Epidermal melanocyte (primary cell): ENCODE results near the gene FOXK1.
A peak's percentile ranks its signal among the peaks of the same experiment; 100 is the strongest.

Experiments
- DNase-seq: peaks from one replicate; pipeline ENCODE4 v3.0.0; 2011; ENCODE audit warnings: low spot score; ENCODE audit not compliant: insufficient read length

Gene FOXK1

DNA sequence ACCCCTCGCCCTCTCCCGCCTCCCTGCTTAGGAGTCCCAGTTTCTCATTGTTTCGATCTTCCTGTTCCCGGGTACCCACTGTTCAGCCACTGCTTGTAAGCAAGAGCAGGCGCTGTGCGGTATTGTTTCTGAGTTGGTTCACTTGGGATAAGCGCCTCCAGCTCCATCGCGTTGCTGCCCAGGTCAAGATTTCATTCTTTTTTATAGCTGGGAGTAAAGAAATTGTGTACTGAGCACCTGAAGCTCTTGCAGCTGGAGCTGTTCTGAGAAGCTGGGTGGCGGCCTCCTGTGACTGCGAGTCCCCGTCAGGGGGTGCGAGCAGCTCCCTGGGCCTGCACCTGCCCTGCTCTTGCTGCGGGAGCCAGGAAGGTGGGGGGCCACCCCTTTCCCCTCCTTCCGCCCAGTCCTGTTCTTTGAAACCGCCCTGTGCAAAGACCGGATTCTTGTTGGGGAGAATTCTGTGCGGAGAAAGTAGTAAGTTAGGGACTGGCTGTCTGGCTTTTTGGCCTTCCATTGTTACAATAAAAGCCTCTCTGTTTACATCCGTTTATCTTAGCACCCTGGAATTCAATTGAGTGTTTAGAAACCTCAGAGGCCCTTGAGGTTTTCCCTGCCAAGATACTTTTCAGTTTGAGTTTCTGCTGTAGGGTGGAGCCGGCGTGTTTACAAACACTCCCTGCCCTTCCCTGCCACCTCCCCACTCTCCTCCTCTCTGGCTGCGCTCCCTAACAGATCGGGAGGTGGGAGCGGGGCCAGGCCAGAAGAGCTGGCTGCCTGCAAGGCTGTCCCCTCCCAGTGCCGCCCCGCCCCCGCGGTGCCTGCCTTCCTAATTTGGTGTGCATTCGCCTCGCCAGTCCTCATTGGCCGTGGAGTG lies 62.5 kb downstream of the FOXK1 start:
- peak; percentile 98 for DNase-seq

- DNase-seq = no peak
Measured at GRCh38 chr7:4745265-4745919, 63.3 kb downstream of the FOXK1 start.

DNA sequence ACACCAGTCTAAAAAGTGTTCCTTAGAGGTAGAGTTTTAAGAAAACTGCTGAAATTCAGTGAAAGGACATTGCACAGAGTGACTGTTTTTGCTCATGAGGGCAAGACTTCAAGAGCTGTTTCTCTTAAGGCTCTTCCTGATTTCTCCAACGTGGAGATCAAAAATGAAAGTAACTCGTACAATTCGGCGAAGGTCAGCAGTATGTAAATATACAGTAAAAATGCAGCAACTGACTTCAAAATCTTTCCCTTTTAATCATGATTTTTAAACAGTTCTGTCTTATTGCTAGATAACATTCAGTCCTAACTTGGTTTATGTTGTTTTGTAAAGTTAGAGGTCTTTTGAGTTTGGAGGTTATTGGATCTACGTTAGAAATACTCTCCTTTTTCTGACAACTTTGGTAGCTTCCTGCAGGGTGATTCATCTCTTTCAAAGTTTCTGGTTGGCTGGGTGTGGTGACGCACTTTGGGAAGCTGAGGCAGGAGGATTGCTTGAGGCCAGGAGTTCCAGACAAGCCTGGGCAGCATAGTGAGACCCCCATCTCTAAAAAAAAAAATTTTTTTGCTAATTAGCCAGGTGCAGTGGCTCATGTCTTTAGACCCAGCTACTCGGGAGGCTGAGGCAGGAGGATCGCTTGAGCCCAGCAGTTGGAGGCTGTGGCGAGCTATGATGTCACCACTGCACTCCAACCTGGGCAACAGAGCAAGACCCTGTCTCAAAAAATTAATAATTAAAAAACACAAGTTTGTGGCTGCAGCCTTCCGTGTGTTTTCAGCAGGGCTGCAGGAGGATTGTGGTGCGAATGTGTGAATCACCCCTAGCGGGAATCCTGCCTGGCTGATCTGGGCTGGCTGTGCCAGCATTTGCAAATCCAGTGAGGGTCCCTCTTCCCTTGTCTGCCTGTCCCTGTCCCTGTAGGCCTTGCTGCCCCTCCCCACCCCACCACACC lies 64.2 kb downstream of the FOXK1 start:
- DNase-seq = no peak

DNA sequence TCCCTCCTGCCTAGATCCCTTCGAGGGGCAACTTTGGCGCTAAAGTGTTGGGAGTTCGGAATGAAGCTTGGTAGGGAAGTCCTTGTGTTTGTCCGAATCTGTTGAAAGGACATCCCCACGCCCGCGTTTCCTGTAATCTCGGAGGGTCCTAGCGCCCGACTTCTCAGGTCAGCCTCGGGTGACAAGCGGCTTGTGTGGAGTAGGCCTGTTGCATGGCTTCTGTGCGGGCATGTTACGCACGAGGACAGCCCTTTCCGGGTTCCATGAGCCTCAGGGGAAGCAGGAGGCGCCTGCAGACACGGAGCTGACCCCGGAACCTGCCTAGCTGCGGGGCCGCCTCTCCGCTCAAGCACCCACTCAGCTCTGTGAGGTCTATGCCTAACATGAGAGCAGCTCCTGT lies 64.9 kb downstream of the FOXK1 start:
- no peak for DNase-seq

- no peak for DNase-seq
Measured at GRCh38 chr7:4747746-4748145, 65.7 kb downstream of the FOXK1 start.

DNA sequence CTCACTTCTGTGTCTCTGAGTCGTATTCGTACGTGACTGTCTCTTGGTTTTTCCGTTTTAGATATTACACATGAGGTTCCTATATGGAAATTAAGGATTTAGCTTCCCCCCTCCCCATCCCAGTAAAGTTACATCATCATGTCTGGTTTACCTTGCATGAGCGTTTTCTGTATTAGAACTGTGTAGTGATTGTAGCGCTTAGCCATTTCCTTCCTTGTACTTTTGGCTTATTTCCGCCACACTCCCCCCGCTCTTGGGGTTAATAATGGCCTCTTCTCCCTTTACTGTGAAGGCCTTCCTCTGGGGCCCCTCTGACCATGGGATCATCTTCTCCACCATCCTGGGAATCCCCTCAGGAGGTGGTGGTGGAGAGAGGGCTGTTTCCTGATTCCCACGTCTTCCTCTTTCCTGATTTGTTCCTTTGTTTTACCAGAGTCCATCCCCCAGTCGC lies 66.2 kb downstream of the FOXK1 start:
- DNase-seq = no peak

DNA sequence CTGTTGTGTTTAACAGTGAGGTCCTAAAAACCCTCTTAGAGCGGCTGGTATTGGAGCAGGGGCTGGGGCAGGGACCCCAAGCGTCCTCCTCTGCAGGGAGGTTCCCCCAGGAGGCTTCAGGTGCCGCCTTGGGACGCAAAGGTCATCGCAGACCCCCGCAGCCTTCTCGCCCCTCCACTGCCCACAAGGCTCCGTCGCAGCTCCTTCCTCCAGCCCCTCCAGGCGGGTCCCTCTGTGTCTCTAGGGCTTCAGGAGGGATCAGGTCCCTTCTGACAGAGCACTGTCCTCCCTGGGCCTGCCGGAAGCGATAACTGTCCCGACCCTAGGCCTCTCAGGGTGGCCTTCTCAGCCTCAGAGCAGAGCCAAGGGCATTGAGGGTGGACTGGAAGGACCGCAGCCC lies 67.3 kb downstream of the FOXK1 start:
- no peak for DNase-seq

DNA sequence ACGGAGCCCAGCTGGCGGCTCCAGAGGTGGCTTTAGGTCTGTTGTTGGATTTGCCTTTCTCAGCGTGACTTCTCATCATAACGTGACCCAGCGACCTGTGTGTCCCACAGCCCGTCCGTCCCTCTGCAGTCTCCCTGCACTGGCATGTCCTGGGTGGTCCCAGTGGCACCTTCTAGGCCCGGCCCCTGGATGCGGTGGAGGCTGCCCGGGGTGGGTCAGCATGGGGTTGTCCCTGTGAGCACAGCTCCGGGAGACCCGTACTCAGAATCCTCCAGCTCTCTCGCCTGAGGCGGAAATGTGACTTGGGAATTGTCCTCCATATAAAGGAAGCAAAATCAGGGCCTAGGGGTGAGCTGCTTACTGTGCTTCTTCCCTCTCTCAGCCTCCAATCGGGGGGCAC lies 67.7 kb downstream of the FOXK1 start:
- no peak for DNase-seq

GRCh38 chr7:4751398-4751947 lies 69.4 kb downstream of the FOXK1 start:
- DNase-seq = no peak

DNA sequence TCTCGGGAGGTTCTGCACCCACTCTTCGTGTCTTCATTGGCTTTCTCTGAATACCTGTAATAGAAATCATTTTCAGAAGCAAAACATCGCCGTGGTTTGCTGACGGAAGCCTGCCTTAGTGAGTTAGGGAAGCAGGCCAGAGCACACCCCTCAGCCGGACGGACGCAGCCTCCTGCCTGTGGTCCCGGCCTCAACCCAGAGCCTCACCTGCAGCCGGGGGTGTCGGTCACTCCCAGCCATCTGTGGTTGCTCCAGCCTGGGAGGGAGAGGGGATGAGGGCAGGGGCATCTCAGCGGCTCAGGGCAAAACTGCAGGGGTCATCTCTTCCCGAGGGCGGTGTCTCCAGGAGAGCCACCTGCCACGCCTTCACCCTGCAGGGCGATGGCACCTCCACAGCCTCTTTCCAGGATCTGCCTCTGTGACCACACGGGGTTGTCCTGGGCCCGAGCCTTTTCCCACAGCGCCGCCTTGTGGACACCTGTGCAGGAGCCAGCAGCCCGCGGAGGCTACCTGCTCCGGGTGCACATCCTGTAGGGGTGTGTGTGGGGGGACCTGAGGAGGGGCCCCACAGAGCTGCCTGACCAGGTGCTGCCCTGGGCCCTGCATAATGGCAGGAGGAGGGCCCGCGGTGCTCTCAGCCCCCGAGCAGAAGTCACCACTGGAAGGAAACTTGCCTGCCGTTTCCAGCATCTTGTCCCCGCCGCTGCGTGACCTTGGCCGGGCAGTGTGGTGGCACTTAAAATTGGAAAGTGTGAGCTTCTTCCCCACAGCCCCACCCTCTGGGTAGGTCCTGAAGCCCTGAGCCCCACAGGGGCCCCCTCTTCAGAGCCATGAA lies 71.7 kb downstream of the FOXK1 start:
- peak; percentile 72 for DNase-seq

GRCh38 chr7:4754433-4755010 lies 72.4 kb downstream of the FOXK1 start:
- DNase-seq = no peak

GRCh38 chr7:4755045-4755444 lies 73.0 kb downstream of the FOXK1 start:
- no peak for DNase-seq

DNA sequence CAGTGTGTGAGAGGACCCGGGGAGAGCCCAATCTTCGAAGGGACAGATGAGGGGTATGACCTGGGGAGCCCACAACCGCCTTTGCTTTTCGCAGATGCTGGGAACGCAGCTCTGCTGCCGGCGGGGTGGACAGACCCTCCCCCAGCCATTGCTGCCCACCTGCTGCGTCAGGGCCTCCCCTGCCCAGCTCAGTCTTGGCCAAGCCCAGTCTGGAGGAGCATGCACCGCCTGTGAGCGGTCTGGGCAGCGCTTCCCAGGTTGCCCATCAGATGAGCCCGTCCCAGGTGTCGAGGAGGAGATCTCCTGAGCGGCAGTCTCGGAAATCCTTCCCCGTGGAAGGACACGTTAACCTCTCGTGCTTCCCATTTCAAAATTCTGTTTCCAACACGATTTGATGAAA lies 76.0 kb downstream of the FOXK1 start:
- DNase-seq = no peak

GRCh38 chr7:4758791-4759190 lies 76.7 kb downstream of the FOXK1 start:
- no peak for DNase-seq

GRCh38 chr7:4759211-4759610 lies 77.1 kb downstream of the FOXK1 start:
- no peak for DNase-seq

DNA sequence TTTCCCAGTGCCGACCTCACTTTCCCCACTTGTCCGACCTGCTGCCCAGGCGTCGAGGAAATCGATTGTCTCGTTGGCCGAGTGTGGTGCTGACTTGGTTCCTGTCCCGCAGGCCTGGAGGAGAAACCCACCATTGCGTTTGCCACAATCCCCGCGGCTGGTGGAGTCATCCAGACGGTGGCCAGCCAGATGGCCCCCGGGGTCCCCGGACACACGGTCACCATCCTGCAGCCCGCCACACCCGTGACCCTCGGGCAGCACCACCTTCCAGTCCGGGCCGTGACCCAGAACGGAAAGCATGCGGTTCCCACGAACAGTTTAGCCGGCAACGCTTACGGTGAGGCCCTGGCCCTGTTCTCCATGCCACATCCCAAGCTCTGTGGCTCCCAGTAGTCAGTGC lies 78.9 kb downstream of the FOXK1 start:
- no peak for DNase-seq

- no peak for DNase-seq
Measured at GRCh38 chr7:4762121-4763055, 80.3 kb downstream of the FOXK1 start.

- no peak for DNase-seq
Measured at GRCh38 chr7:4763091-4763793, 81.1 kb downstream of the FOXK1 start.
